NCI-H446 (cell line): ENCODE data around the gene FSTL4.

ENCODE experiments used
- DNase-seq, 2 experiments: peaks; one replicate each; lab custom pipeline; 2025; lab: John Stamatoyannopoulos, UW

Gene FSTL4

DNA sequence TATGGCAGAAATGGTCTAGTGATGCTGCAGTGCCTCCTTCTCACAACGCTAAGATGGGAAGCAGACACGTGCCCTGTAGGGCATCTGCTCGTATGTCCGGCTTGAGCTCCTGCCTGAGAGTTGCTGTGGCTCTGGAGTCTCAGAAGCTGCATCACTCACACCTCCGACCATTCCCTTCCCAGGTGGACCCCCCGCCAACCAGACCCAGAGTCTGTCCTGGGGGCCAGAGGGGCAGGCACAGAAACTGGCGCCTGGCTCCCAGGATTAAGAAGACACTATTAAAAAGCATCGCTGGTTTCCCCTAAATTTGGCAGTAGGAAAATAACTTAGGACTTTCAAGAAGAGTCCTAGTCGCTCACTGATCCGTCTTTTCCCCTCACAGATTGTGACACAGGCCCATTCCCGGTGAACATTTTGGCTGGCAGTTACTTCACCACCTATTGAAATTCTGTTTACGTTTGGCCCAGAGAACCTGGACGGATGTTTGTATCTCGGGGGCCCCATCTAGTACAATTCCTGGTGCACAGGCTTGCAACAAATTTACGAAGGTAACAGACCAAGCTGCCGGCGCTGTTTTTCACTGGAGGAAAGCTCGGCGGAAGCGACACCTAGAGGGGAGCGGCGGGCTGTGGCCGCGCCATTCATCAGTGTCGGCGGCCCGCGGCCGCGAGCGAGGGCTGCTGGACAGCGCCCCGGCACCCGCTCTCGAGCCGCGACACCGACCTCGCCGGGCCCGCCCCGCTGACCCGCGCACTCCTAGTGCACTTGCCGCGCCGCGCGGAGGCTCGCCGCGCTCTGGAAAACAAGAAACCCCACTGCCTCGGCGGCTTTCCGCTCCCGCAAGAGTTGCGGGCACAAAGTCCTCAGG, 1.6 kb downstream of the FSTL4 start:
- peak in 1 of 2 experiments; percentile 8 for DNase-seq

GRCh38 chr5:133607451-133607850, 4.9 kb downstream of the FSTL4 start:
- DNase-seq, result no peak

GRCh38 chr5:133606835-133607234, 5.5 kb downstream of the FSTL4 start:
- no peak for DNase-seq

- no peak for DNase-seq
Measured at GRCh38 chr5:133605323-133605722, 7.0 kb downstream of the FSTL4 start.

DNA sequence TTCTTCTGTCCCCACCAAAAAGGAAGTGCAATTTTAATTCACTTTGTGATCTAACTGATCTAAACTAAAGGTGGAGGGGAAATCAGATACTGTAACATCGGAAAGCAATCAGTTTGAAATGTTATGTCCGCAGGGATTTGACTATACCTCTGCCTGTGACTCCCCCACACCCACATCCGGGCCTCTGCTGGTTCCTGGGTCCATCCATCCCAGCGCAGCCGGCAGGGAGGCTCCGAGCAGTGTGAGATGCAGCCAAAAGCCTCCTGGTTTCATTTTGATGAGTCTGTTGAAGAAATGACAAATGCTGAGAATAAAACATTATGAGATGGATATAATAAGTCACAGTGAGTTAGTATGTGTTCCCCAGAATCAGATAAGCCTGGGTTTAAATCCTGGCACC, 8.6 kb downstream of the FSTL4 start:
- DNase-seq, result no peak

GRCh38 chr5:133602835-133603380, 9.4 kb downstream of the FSTL4 start:
- no peak for DNase-seq

- DNase-seq, result no peak
Measured at GRCh38 chr5:133599600-133599999, 12.7 kb downstream of the FSTL4 start.

- no peak for DNase-seq
Measured at GRCh38 chr5:133599044-133599443, 13.3 kb downstream of the FSTL4 start.

GRCh38 chr5:133596049-133596448, 16.3 kb downstream of the FSTL4 start:
- no peak for DNase-seq

DNA sequence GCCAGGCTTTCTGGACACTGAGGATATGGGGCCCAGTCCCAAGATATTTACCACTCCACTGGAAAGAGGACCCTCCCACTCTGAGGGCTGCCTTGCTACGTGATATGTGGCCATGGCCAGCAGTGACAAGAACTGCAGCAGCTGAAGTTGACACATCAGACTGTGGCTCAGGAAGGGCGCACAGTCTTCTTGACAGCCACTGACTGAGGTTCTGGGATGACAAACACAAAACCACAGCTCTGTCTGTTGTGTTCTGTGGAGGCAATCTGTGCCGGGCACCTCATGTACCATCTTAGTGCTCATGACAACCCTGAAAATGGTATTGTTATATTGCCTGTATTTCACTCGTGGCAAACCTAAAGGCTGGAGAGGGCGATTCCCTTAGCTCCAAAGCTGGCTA, 16.9 kb downstream of the FSTL4 start:
- no peak for DNase-seq

DNA sequence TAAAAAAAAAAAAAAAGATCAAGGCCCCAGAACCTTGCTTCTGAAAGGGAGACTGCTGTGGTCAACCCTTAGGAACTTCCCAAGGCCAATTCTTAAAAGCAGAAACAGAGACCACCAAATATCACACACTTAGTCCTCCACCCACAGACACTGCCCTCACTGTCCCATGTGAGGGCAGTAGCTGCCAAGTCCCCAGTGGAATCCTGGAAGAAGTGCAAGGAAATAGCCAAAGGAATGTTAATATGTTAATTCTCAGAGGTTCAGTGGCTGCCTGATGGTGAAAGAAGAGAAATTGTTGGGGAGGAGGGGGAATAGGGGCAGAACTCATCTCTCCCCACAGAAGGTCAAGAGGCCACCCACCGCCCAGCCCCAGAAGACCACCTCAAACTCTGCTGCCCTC, 23.1 kb downstream of the FSTL4 start:
- DNase-seq, result no peak

DNA sequence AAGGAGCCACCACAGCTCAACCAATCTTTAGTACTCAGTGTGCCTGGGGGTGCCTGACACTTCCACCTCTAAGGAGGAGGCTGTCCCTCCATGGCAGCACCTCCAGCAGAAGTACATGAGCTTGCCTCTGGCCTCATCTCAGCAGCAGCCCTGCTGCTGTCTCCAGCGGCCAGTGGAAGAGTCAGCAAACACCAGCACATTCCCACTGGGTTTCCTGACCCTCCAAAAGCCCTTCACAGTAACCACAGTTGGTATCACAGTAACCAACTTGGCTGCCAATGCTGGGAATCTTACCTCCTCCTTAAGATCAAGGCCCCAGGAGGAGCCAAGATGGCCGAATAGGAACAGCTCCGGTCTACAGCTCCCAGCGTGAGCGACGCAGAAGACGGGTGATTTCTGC, 29.4 kb downstream of the FSTL4 start:
- no peak for DNase-seq

GRCh38 chr5:133581918-133582317, 30.4 kb downstream of the FSTL4 start:
- DNase-seq, result no peak

GRCh38 chr5:133581348-133581747, 31.0 kb downstream of the FSTL4 start:
- DNase-seq, result no peak

GRCh38 chr5:133580618-133581017, 31.7 kb downstream of the FSTL4 start:
- no peak for DNase-seq

DNA sequence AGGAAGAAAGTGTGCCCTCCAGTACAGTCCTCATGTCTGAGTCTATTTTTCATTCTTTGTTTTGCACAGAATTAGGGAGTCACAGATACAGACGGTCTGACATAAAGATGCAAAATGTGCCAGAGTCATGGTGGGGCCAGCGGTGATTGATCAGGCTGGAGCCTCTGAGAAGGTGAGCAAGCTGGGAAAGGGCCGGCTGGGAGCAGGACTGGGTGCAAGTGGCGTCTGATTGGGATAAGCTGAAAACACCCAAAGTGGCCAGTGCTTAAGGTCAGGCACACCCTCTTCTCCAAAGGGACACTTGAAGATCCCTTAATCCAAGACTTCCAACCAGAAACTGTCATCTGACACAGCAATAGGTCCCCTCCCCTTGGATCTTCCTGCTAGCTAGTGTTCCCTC, 32.6 kb downstream of the FSTL4 start:
- no peak for DNase-seq

GRCh38 chr5:133569347-133569746, 43.0 kb downstream of the FSTL4 start:
- no peak for DNase-seq

DNA sequence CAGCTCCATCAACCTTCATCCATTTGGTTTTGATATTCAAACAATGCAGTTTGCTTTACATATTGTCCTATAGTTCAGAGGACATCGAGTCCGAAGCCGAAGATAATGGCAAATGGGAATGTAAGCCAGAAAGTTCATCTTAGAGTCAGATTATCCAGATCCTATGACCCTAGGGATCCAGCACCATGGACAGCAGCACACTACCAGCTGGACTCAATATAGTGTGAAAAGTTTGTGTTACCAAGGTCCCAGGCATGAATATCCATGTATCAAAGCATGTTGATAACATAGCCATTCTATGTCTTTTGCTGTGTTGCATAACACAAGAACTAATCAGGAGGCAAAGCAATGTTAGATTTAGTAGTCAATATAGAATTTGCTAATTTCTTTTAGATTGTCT, 46.3 kb downstream of the FSTL4 start:
- no peak for DNase-seq

DNA sequence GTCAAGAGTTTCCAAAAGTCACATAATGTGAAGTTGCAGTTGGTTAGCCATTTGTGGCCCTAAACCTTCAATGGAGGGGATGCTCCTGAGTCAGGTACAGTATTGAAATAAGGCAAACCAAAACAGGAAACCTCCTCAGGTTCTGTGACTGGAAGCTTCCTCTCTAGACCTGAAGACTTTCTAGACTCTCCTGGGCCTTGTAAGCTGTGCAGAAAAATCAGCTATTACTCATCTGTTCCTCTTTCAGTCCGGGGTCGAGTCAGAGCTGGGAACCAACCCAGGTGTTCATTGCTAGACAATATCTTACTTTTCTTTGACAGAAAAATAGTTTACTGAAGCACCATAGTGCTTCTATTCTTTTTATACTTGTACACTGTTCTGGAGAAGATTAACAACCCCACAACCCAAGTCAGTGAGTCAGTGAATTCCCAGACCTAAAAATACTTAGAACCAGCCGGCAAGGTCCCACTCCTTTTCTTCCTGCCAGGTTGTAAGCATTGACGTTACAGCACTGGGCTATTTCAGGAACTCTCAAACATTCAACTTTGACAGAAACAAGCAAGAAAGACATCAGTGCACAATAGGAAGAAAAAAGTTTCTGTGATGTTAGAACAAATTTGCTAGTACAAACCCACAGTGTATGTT, 47.3 kb downstream of the FSTL4 start:
- DNase-seq, result no peak

DNA sequence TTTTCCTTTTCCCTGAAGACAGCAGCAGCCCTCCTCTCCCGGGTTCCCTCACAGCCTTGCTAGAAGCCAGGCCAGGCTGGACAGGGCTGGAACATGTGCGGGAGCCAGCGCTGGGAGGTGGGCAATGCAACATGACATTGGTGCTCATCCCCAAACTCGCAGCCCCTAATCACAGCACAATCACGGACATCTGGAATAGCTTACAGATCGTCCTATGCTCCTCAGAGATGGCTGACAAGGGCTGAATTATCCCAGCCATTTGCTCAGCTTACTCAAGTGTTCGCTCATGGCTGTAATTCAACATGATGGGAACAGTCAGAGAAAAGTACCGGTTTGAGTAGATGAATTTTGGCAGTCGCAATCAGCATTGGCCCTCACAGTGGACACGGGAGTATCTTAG, 49.8 kb downstream of the FSTL4 start:
- no peak for DNase-seq

- no peak for DNase-seq
Measured at GRCh38 chr5:133559960-133560359, 52.4 kb downstream of the FSTL4 start.

GRCh38 chr5:133556551-133556950, 55.8 kb downstream of the FSTL4 start:
- DNase-seq, result no peak

GRCh38 chr5:133554279-133554678, 58.1 kb downstream of the FSTL4 start:
- DNase-seq, result no peak
